D721Med (cell line): Measurements from ENCODE around the gene GDF2.

Experiments used
- DNase-seq: peaks from one replicate; pipeline ENCODE4 v3.0.0; 2011; ENCODE audit warnings: low spot score; ENCODE audit not compliant: insufficient read length
- FAIRE-seq: peaks from 2 replicates; lab custom pipeline; 2011; peaks lifted over from hg19 to GRCh38; lab: Jason Lieb, UNC
- CTCF ChIP-seq: IDR thresholded peaks from 2 replicates; pipeline ENCODE4 v1.5.1; 2012; ENCODE audit warnings: mild to moderate bottlenecking, control low read depth; ENCODE audit not compliant: insufficient read depth; ENCODE audit errors: missing control alignments

GDF2 gene

DNA sequence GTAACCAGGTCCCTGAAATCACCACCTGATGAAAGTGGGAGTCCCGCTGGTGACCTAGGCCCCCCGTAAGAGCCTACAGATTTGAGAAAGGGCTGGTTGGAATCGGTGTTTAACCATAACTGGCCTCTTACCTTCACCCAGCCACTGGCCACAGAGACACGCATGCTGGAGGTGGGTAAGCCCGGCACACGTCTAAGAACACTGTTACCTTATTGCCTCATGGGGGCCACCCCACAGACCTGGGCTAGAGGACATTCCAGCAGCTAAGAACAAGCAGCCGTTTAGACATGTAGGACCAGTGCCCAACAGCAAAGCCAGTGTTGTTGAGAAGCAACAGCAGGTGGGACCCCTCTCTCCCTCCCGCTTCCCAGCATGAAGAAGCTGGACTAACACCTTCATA lies 2.5 kb upstream of the GDF2 start:
- TF ChIP-seq CTCF = no peak
- DNase-seq = no peak
- no peak for FAIRE-seq

GRCh38 chr10:47320812-47321211 lies 1.4 kb upstream of the GDF2 start:
- DNase-seq = no peak
- no peak for TF ChIP-seq CTCF
- FAIRE-seq = no peak

DNA sequence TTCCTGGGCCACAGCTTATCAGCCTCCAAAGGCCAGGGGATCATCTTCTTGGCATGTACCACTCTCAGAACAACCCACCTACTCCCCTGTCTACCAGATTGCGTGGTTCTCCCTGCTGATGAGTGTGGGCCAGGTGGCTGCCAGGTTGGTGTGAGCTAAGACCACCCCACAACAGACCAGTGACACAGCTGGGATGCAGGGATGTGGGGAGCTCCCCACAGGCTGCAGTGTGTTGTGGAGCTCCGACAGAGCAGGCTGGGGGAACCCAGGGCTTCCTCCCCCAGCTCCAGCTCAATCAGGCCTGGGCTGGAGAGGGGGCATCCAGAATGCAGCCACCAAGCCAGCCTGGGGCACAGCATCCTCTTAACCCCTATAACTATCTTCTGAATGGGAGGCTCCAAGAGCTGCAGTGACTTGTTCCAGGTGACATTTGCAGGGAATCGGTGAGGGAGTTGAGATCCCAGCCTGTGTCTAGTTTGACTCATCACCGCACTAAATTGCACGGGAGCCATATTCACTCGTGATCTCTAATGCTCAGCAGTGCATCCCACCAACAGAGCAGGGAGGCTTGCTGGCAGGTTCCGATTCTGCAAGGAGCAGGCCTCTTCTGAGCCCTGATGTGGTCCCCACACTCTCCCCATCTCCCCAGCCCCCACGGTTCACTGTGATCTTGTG lies 596 bp upstream of the GDF2 start:
- FAIRE-seq (no peak), DNase-seq (no peak)
- no peak for TF ChIP-seq CTCF

DNA sequence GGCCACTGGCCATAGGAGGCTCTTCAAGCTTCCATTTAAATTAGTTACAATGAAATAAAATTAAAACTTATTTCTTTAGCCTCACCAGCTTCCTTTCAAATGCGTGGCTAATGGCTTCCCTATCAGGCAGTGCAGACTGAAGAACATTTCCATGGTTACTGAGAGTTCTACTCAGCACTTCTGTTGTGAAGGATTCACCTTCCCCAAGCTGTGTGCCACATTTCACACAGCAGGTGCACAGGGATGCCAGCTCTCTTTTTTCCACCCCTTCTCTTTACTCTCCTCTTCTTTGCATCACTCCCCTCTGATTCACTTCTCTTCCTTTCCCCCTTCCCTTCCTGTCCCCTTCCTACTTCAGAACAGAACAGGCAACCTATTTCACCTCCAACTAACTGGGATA lies 833 bp downstream of the GDF2 start:
- FAIRE-seq (no peak), DNase-seq (no peak)
- no peak for TF ChIP-seq CTCF

DNA sequence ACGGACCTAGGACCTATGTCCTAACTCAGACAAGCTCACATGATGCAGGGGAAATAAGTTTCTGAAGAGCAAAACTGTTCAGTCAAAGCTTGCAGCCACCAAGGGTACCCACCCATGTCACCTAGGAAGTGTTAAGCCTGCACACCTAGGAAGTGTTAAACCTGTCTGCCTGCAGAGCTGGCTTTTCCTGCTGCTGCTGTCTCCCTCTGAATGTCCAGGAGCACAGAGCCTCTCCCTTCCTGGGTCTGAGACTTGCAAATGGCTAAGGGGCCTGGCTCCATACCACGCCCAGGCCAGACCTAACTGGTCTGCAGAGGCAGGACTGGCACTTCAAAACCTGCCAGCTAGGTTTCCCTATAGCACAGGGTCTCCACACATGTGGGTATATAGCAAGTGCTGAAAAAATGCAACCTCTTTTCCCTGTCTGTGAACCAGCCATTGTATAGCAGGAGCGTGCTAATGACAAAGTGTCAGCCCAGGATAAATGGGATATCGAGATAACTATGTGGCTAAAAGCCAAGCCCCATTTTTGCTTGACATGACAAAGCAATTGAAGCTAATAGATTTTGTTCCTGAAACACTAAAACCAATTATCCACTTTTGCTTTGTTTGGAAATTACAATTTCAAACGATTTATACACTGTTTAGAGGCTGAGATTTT lies 1.5 kb downstream of the GDF2 start:
- FAIRE-seq (no peak), DNase-seq (no peak)
- no peak for TF ChIP-seq CTCF

GRCh38 chr10:47325303-47326291 lies 3.3 kb downstream of the GDF2 start:
- FAIRE-seq (no peak), DNase-seq (no peak)
- no peak for TF ChIP-seq CTCF
